ENCODE data around the gene SENP2. TPM values are rescaled to one million over a fixed set of nuclear protein-coding genes. Genes with fewer than 3 reads are reported as not detected.

Gene SENP2
- total and polyA plus RNA-seq, 4 donors: 7.9 to 23.3 (median 11.3) TPM

GRCh38 chr3:185629554-185630181 lies 43.6 kb downstream of the SENP2 start:
- H3K9ac ChIP-seq (ENCODE audit: low read depth in 1 of 2, low read length in 2 of 2): no peak overlapping the region
- no peaks in the 10 kb centered on the region for H3K9me3 ChIP-seq (ENCODE audit: control insufficient read depth in 4 of 4, low read length in 3 of 4)
- no peak overlapping the region for H3K4me3 ChIP-seq (ENCODE audit: low read depth in 1 of 3, low read length in 3 of 3)
- WGBS: 79% methylated on average over 4 of the region's 4 CpGs
- no peak overlapping the region for H3K27ac ChIP-seq (ENCODE audit: low read depth in 1 of 2, low read length in 2 of 2)
- DNase-seq (ENCODE audit: low spot score): no peak
- no peaks in the 10 kb centered on the region for H3K27me3 ChIP-seq (ENCODE audit: control insufficient read depth in 4 of 4, insufficient read depth in 4 of 4, low read length in 3 of 4)
- TF ChIP-seq CTCF (IDR thresholded peaks at IDR 0.05; ENCODE audit: low read depth, low read length, missing input control) (no peak), HNF4A (conservative IDR thresholded peaks at IDR 0.05) (no peak), YY1 (IDR thresholded peaks at IDR 0.05) (no peak), SP1 (IDR thresholded peaks at IDR 0.05) (no peak), ZBTB33 (IDR thresholded peaks at IDR 0.05) (no peak), REST (IDR thresholded peaks at IDR 0.05) (no peak), RXRA (IDR thresholded peaks at IDR 0.05) (no peak), EGR1 (IDR thresholded peaks at IDR 0.05; ENCODE audit: low read depth in 2 of 2) (no peak), RAD21 (IDR thresholded peaks at IDR 0.05) (no peak), FOXA1 (IDR thresholded peaks at IDR 0.05) (no peak)
- peaks cover 7 to 25% (median 22%) of the 10 kb centered on the region in 4 donors for H3K36me3 ChIP-seq (ENCODE audit: control insufficient read depth in 4 of 4, insufficient read depth in 3 of 4, low read depth in 1 of 4, low read length in 3 of 4)
- H3K4me1 ChIP-seq (ENCODE audit: control insufficient read depth in 4 of 4, insufficient read depth in 4 of 4, low read length in 3 of 4): no peaks in the 10 kb centered on the region

- no peak for DNase-seq (ENCODE audit: low spot score)
- Histone ChIP-seq H3K4me1 (ENCODE audit: control insufficient read depth in 4 of 4, insufficient read depth in 4 of 4, low read length in 3 of 4) (no peaks in the 10 kb centered on the region), H3K4me3 (ENCODE audit: low read depth in 1 of 3, low read length in 3 of 3) (no peak overlapping the region), H3K36me3 (ENCODE audit: control insufficient read depth in 4 of 4, insufficient read depth in 3 of 4, low read depth in 1 of 4, low read length in 3 of 4) (peaks cover 7 to 23% (median 20%) of the 10 kb centered on the region in 4 donors), H3K27ac (ENCODE audit: low read depth in 1 of 2, low read length in 2 of 2) (no peak overlapping the region), H3K9ac (ENCODE audit: low read depth in 1 of 2, low read length in 2 of 2) (no peak overlapping the region), H3K9me3 (ENCODE audit: control insufficient read depth in 4 of 4, low read length in 3 of 4) (no peaks in the 10 kb centered on the region), H3K27me3 (ENCODE audit: control insufficient read depth in 4 of 4, insufficient read depth in 4 of 4, low read length in 3 of 4) (no peaks in the 10 kb centered on the region)
- 62% methylated on average over 6 of the region's 6 CpGs for WGBS
- TF ChIP-seq FOXA1 (IDR thresholded peaks at IDR 0.05) (no peak), GABPA (IDR thresholded peaks at IDR 0.05 in 1 of 2, conservative IDR thresholded peaks at IDR 0.05 in 1 of 2) (no peak), CTCF (IDR thresholded peaks at IDR 0.05; ENCODE audit: low read depth, low read length, missing input control) (no peak), HNF4G (IDR thresholded peaks at IDR 0.05) (no peak), RAD21 (IDR thresholded peaks at IDR 0.05) (no peak), REST (IDR thresholded peaks at IDR 0.05) (no peak), SP1 (IDR thresholded peaks at IDR 0.05) (no peak), RXRA (IDR thresholded peaks at IDR 0.05) (no peak), NR2F2 (IDR thresholded peaks at IDR 0.05) (no peak), EGR1 (IDR thresholded peaks at IDR 0.05; ENCODE audit: low read depth in 2 of 2) (no peak), FOXA2 (IDR thresholded peaks at IDR 0.05) (no peak), JUND (IDR thresholded peaks at IDR 0.05) (no peak), ZBTB33 (IDR thresholded peaks at IDR 0.05) (no peak)
Observed at GRCh38 chr3:185630182-185630622, 44.1 kb downstream of the SENP2 start.
